KBM-7 (cell line): ENCODE data around the gene CNDP2.

ENCODE experiments used
- DNase-seq: peaks from one replicate; pipeline ENCODE4 v3.0.0-alpha.2; 2015
- in situ Hi-C: fragments of 300-500 bp; cut with MboI; formaldehyde crosslinking; loops from 2 replicates; pipeline ENCODE4 v1.14.3; 2020; ENCODE audit warnings: low sequenced_read_pairs, low pct_unique_long_range_greater_than_20kb, mixed read lengths

The CNDP2 gene

DNA sequence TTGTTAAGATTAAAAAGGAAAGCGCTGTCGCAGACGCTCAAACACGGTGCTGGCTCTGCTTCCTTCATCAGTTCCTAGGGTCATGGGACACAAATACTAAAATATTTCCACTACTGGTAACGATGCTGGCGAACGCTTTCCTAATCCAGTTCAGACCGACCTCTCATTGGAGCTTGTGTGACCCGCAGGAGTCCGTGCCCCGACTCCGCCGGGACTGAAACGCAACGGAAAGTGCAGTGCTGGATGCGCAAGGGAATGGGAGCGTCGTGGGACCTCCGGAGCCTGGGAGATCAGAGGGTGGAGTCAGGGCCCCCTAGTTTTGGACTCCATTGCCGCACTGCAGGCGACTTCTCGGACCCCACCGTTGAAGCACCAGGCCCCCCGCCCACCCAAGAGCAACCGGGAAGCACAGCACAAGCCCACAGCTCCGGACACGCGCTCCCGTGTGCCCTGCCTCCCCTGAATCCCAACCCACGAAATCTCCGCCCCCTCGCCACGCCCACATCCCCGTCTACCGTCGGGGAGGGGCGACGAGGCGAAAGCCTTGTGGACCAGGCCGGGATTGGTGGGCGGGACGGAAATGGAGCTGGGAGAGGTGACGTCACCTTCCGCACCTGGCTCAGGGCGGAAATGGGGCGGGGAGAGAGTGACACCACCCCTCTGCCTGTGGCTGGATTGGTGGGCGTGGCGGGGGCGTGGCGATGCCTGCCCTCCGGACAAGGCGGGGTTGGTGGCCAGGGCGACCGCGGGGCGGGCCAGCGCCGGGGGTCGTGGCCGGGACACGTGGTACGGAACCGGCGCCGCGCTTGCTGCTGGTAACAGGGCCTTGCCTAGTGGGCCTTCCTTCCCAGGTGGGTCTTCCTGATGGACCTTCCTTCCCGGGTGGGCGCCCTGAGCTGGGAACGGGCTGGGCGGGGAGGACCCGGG lies at the start of gene CNDP2:
TSS of gene CNDP2 (plus strand) at position 783 of the 927 bp plus-strand sequence. CDS start 3,611 bp downstream, outside the sequence.
- DNase-seq, result peak; percentile 99
- in situ Hi-C loops, result no loop called here

DNA sequence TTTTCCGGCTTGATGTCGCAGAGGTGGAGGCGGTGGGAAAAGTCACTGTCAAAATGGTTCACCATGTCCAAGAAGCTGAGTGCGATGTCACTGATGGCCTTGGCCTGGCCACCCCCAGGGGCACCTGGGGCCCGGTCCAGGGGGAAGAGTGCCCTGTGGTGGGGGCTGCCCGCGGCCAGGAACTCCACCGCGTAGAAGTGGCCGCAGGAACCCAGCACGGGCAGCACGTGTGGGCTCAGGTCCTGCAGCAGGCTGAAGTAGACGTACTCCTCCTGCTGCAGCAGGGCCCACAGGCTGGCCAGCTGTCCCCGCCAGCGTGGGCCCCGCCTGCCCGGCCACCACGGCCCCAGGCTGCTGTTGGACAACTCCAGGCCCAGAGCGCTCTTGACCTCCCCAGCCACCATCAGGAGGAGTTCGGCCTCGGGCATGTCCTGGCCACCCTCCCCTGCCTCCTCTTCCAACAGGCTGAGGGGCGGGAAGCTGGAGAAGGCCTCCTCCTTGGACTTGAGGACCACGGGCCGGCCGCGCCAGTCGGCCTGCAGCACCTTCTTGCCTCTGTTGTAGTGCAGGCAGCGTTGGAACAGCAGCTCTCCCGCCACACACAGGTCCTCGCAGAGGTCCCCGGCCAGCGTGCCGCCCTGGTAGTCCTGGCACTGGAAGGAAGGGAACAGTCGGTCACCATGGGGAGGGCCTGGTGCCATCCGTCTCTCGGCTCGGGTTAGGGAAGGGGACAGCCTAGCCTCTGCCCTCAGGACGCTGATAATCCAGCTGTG lies 49.3 kb upstream of the CNDP2 start:
- DNase-seq, result no peak
- in situ Hi-C loops, result no loop called here

GRCh38 chr18:74447404-74448152 lies 48.6 kb upstream of the CNDP2 start:
- in situ Hi-C loops, result no loop called here
- DNase-seq, result no peak

GRCh38 chr18:74450626-74451025 lies 45.5 kb upstream of the CNDP2 start:
- no peak for DNase-seq
- in situ Hi-C loops, result no loop called here

DNA sequence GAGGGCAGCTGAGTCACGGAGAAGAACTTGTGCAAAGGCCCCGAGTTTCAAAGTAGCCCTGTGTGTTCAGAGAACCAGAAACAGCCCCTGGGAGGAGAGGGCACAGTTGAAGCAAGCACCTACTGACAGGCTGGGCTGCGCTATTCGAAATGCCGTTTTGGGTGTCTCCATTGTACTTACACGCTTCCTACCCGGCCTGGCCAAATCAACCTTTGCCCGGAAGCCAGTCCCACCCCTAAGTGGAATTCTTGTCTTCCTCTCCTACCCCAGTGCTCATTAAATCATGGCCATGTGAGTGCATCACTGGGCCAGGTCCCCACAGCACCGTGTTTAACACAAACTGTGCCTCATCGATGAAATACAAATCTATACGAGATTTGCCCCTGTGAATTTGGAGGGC lies 45.0 kb upstream of the CNDP2 start:
- in situ Hi-C loops, result no loop called here
- no peak for DNase-seq

GRCh38 chr18:74453016-74453566 lies 43.1 kb upstream of the CNDP2 start:
- in situ Hi-C loops, result no loop called here
- no peak for DNase-seq

DNA sequence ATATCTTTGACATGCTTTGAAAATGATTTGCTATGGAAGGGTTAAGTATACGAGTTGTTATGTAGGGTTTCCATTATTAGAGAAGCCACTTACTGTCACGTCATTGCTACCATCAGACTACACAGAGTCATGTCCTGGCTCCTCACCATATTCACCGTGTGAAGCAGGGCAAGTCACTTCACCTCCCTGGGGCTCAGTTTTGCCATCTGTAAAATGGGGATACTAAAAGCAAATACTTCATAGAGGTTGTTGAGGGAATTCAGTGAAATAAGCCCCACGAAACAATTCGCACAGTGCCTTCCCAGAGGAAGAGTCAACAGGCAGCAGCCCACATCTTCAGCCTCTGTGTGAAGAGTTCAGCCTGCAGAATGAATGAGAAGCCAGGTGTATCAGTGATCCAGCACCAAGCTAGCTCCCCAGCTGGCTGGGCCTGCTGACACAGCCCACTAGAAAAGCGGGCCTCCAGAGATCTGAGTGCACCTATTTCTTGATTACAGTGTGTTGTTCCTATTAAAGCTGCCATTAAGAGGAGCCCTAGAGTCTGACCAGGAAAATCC lies 42.4 kb upstream of the CNDP2 start:
- in situ Hi-C loops, result no loop called here
- DNase-seq, result no peak

DNA sequence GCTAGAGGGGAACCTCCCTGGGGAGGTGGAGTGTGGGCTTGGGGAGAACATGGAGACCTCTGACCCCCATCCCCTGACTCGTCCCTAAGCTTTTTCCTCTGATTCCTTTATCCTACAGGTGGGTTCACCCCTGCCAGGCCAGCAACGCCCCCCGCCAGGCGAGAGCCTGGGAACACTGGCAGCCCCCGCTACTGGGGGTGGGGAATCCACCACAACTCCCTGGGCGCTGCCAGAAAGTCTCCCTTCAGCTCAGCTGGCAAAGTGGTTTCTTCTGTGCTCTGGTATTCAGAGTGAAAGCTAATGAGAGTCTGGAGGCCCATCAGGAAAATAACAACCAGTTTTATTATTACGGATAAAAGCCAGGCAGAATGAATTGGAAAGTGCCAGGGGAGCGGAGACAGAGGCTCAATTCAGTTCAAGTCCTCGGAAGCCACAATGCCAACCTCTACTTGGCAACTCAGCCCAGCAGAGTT lies 41.8 kb upstream of the CNDP2 start:
- DNase-seq, result no peak
- in situ Hi-C loops, result no loop called here

- in situ Hi-C loops, result no loop called here
- DNase-seq, result no peak
Observed at GRCh38 chr18:74455386-74455785, 40.8 kb upstream of the CNDP2 start.

DNA sequence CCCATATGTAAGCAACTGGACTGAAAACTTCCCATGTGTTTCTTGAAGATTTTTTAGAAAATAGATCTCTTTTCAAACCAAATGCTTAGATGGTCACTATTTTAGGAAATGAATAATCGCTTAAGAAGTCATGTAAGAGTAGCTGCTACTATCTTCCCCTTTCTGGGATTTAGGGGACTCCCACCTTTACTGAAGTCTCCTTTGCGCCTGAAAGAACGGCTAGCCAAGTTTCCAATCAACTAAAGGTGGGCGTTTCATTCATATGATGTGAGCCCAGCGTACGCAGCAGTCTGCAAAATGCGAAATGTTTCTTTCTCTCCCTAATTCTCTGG lies 40.2 kb upstream of the CNDP2 start:
- no peak for DNase-seq
- in situ Hi-C loops, result no loop called here

- DNase-seq, result no peak
- in situ Hi-C loops, result no loop called here
Observed at GRCh38 chr18:74456349-74457042, 39.7 kb upstream of the CNDP2 start.

DNA sequence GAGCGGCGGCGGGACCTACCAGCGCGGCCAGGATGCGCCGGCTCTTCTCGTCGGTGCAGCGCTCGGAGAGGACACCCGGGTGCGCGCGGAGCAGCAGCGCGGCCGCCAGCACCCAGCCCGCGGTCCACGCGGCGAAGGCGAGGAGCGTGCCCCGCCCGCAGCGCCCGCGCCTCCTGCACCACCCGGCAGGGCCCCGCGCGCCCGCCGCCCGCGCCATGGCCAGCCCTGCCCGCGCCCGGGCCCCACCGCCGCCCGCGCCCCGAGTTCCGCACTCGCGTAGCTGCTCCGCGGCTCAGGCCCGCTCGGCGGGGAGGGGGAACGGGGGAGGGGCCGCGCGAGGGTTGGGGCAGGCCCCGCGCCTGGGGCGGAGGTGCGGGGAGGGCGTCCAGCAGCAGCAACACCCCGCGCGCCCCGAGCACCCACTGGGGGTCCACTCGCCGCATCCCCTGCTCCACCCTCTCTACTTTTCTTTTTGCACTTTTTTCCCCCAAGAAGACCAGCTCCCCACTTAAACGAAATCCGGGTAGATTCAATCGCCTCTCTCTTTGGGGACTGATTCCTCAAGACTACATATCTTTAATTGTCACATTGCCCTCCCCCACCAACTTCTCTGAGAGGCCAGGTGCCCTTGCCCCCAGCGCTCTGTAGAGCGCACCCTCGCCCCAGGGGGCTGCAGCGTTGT lies 39.0 kb upstream of the CNDP2 start, which contains the start of gene DIPK1C:
TSS of gene DIPK1C (minus strand) at position 266 of the 682 bp plus-strand sequence. CDS start at position 217, 49 bp downstream.
- in situ Hi-C loops, result no loop called here
- DNase-seq, result no peak

- in situ Hi-C loops, result no loop called here
- DNase-seq, result no peak
Observed at GRCh38 chr18:74457725-74458421, 38.3 kb upstream of the CNDP2 start.

GRCh38 chr18:74459889-74460288 lies 36.3 kb upstream of the CNDP2 start:
- in situ Hi-C loops, result no loop called here
- DNase-seq, result no peak

DNA sequence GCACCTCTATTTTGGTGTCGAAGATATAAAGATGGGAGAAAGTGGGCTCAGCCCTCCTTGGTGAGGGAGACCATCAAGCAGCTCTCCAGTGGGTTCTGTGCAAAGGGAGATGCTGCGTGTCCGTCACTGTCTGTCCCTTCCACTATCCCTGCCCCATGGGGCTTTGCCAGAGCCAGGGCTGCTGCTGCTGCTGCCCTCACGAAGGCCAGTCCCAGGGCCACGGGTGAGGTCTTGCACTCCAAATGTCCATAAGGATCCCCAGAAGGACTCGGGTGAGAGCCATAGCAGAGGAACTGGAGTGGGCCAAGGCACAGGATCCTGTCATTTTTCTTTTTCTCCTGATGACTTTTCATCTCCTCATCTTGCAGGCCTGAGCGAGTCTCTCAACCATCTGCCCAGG lies 35.3 kb upstream of the CNDP2 start:
- no peak for DNase-seq
- in situ Hi-C loops, result no loop called here

DNA sequence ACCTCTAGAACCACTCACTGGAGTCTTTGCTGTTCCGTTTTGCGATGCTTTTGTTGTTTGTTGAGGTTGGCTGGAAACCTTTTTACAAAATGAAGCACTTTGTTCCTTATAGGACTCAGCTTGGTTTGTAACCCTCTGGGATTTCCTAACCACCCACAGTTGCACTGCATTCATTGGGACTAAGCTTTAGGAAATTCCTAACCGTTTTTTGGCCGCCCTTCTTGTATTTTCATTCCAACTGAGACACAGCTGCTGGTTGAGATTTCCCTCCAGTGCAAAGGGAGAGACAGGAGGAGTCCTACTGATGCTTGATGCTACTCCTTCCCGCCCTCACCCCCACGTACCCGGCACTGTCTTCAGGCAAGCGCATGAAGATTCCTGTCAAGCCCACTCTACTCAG lies 32.9 kb upstream of the CNDP2 start:
- in situ Hi-C loops, result no loop called here
- no peak for DNase-seq

- no peak for DNase-seq
- in situ Hi-C loops, result no loop called here
Observed at GRCh38 chr18:74463983-74464382, 32.2 kb upstream of the CNDP2 start.
